AG04449 (cell line): ENCODE data around the gene HTR5A.

ENCODE experiments used
- CTCF ChIA-PET: fragments of 350-600 bp; formaldehyde crosslinking; extraction: SDS; loops from one replicate; lab custom pipeline; 2021; ENCODE audit warnings: antibody characterized with exemption; lab: Yijun Ruan, JAX
- POLR2A ChIA-PET: fragments of 400-600, 350-600 bp; formaldehyde crosslinking; extraction: SDS; loops from one replicate; lab custom pipeline; 2020; ENCODE audit warnings: antibody characterized with exemption, inconsistent platforms; lab: Yijun Ruan, JAX
- DNase-seq: peaks from one replicate; pipeline ENCODE4 v3.0.0-alpha.2; 2010; ENCODE audit warnings: low read depth, low spot score
- H3K4me3 ChIP-seq: 2 replicates; pipeline ENCODE4 v1.5.1; 2011; ENCODE audit warnings: low read depth, mild to moderate bottlenecking, control low read depth, low read length
- TF ChIP-seq, protein P1 (sequence below): IDR thresholded peaks from one replicate; pipeline ENCODE4 v1.5.1; 2011; ENCODE audit warnings: mild to moderate bottlenecking, moderate library complexity, low read length, control low read depth, inconsistent platforms; ENCODE audit not compliant: insufficient read depth; ENCODE audit errors: missing control alignments

The HTR5A gene

GRCh38 chr7:155131090-155131489, 61.0 kb downstream of the HTR5A start:
- no peak for DNase-seq
- ChIA-PET POLR2A (no interaction called here), CTCF (no interaction called here)

GRCh38 chr7:155132431-155132830, 62.3 kb downstream of the HTR5A start:
- DNase-seq: no peak
- CTCF ChIA-PET: no interaction called here
- H3K4me3 ChIP-seq: no peak overlapping the region
- TF ChIP-seq, protein P1, sequence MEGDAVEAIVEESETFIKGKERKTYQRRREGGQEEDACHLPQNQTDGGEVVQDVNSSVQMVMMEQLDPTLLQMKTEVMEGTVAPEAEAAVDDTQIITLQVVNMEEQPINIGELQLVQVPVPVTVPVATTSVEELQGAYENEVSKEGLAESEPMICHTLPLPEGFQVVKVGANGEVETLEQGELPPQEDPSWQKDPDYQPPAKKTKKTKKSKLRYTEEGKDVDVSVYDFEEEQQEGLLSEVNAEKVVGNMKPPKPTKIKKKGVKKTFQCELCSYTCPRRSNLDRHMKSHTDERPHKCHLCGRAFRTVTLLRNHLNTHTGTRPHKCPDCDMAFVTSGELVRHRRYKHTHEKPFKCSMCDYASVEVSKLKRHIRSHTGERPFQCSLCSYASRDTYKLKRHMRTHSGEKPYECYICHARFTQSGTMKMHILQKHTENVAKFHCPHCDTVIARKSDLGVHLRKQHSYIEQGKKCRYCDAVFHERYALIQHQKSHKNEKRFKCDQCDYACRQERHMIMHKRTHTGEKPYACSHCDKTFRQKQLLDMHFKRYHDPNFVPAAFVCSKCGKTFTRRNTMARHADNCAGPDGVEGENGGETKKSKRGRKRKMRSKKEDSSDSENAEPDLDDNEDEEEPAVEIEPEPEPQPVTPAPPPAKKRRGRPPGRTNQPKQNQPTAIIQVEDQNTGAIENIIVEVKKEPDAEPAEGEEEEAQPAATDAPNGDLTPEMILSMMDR: no peak
- POLR2A ChIA-PET: no interaction called here

More at GRCh38 chr7:155131090-155131489, 61.0 kb downstream of the HTR5A start:
- no peak overlapping the region for H3K4me3 ChIP-seq
- TF ChIP-seq, protein P1: no peak

GRCh38 chr7:155136619-155137243, 66.6 kb downstream of the HTR5A start:
- ChIA-PET POLR2A (no interaction called here), CTCF (no interaction called here)
- TF ChIP-seq, protein P1: no peak
- DNase-seq: no peak
- no peak overlapping the region for H3K4me3 ChIP-seq
